GM21528 (cell line): ENCODE measurements around the gene NR0B2.
"Not testable (repeated sequence)": the region's sequence is repeated elsewhere in the genome, so short reads cannot be mapped to it uniquely, and the experiment has no call there.

ENCODE experiments used
- ATAC-seq: cut with Tn5 transposase; IDR thresholded peaks from one replicate; pipeline ENCODE4 v1.9.1; 2021; ENCODE audit warnings: mild to moderate bottlenecking, moderate library complexity; ENCODE audit not compliant: unreplicated experiment, low FRiP score

NR0B2 gene, protein sequence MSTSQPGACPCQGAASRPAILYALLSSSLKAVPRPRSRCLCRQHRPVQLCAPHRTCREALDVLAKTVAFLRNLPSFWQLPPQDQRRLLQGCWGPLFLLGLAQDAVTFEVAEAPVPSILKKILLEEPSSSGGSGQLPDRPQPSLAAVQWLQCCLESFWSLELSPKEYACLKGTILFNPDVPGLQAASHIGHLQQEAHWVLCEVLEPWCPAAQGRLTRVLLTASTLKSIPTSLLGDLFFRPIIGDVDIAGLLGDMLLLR

DNA sequence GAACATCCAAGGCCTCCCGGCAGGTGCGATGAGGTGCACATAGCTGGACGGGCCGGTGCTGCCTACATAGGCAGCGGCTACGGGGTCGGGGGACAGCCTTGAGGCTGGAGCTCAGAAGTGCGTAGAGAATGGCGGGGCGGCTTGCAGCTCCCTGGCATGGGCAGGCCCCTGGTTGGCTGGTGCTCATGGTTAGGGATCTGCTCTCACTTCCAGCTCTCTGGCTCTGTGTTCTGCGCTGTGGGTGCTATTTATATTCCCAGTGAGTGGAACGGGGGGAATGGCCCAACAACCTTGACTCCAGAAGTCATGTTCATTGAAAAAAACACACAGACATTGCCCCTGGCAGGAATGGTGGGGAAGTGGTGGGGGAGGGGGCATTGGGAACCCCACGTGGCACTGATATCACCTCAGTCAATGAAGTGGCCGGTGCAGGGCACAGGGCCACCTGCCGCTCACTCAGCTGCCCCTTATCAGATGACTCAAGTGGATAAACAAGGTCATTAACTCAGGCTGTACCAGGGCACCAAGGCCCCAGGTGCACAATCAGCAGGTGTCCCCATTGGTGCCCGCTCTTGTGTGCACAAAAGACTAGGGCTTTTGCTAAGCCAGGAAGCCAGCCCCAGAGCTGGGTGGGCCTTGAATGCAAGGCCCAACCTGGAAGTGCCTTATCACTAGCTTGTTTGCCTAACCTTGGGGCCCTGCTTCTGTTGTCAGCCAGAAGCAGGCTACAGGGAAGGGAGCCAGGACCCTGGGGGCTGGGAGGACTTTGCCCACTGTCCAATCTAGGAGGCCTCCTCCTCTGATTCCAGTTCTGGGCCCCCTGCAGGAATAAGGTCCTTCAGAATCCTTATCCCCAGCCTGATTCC lies at the start of gene NR0B2:
TSS of gene NR0B2 (minus strand) at position 222 of the 866 bp plus-strand sequence. CDS start at position 187, 35 bp downstream.
- no peak for ATAC-seq

DNA sequence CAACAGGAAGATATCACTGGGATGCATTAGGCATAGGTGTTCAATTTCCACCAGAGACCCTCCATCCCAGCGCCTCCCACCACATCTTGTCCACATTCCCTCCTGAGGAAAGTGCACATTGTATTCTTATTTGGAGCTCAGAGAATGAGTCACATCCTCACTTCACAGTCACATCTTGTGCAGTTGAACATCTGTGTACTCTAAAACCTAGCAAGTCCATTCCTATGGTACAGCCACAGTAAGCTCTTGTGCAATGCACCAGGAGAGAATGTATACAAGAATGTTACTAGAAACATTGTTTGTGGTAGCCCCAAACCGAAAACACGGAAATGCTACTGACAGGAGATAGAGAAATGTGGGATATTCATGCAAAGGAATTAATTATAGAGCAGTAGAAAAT lies 48.1 kb upstream of the NR0B2 start:
- no peak for ATAC-seq

DNA sequence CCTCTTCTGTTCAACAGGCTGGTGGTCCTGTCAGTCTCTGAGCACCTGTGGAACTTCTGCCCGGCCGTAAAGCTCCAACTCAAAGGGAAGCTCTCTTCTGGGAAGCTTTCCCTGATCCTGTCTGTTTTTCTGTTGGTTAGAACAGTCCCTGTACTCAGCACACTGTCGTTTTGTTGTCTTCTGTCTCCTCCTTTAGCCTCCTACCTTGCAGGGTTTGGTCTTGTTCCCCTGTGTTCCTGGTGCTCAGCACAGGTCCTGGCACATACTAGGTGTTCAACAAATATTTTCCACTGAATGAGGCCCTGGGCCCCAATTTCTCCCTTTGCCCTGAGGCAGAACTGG lies 46.8 kb upstream of the NR0B2 start:
- ATAC-seq, result no peak

DNA sequence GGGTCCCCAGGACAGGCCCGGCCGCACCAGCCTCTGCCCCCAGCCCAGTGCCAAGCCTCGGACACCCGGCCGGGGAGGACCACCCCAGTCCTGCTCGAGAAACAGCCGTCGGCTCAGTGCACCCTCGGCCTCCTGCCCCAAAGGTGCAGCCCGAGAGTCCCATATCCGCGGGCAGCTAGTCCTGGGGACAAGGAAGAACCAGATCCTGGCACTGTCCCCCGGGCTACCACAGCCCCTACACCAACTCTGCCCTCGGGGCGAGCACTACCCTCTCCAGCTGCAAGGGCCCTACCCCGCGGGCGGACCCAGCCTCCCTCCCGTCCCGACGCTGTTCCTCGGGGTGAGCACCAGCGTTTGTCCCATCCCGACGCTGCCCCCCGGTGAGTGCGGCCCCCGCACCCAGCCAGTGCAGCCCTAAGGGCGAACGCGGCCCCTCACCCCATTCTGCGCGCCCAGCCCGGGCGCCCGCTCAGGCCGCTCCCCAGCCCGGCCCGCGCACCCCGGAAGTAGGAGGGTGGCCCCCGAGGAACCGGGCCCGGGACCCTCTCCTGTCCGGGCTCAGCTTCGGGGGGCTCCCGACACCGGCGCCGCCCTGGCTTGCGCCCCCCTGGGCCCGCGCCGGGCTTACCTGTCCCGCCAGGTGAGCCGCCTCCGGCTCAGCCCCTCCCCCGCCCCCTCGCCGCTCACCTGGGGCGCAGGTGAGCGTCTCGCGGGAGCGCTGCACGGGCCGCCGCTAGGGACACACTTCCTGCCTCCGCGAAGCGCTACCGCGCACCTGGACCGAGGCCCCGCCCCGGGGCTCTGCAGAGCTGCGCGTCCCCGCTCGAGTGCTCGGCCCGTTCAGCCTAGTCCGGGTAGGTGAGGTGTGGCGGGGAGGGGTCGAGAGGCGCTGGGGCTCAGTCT lies 46.2 kb upstream of the NR0B2 start, which contains the start of gene KDF1:
TSS of gene KDF1 (minus strand) at position 747 of the 903 bp plus-strand sequence. CDS start 8,088 bp downstream, outside the sequence.
- no peak for ATAC-seq

DNA sequence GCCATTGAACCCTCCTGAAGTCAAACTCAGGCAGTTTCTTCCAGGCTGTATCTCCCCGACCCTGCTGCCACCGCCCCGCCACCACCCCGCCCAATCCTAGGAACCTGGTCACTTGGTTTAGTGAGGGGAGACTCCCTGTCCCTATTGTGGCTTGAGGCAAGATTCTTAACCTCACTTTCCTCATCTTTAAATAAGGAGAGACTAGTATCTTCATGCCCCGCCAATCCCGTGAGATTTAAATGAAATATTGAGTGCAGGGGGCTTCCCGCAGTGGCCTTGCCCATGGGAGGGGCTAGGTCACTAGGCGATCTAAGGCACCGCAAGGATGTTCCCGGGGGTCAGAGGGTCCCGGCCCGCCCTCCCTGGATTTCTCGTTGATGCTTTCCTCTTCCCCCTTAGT lies 45.5 kb upstream of the NR0B2 start:
- ATAC-seq, result no peak

DNA sequence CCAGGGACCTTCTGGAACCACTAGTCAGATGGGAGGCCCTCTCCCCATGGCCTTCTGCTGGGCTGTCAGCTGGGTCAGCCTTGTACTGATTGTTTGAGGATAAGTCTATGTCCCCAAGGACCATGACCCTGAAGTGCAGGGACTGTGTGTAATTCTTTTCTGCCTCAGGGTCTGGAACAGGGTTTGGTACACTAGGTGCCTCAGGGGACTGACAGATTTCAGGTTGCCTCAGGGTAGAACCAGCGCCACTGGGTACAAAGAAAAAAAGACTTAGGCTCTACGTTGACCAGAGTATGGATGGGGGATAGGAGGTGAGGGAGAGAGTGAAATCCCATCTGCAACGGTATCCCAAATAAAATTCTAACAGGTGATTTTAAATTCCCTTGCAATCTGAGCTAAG lies 43.5 kb upstream of the NR0B2 start:
- ATAC-seq, result no peak

DNA sequence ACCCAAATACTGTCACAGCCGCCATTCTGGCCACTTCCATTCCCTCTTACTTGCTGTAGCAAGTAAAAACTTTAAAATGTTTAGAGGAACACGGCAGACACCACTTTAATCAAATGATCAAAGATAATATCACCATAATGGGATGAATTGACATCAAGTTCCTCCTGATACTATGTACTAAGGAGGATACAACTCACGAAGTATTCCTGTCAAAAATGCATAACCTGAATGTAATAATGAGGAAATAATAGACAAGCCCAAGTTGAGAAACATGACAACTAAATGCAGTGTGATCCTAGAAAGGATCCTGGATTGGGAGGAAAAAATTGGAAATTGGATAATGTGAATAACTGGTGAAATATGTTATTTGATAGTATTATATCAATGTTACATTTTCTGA lies 42.5 kb upstream of the NR0B2 start:
- no peak for ATAC-seq

DNA sequence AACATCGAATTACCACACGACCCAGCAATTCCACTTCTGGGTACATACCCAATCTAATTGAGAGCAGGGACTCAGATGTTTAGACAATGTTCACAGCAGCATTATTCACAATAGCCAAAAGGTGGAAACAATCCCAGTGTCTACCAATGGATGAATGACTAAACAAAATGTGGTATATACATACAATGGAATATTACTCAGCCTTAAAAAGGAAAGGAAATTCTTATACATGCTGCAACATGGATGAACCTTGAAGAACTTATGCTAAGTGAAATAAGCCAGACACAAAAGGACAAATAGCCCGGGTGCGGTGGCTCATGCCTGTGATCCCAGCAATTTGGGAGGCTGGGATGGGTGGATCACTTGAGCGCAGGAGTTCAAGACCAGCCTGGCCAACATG lies 39.6 kb upstream of the NR0B2 start:
- no peak for ATAC-seq

DNA sequence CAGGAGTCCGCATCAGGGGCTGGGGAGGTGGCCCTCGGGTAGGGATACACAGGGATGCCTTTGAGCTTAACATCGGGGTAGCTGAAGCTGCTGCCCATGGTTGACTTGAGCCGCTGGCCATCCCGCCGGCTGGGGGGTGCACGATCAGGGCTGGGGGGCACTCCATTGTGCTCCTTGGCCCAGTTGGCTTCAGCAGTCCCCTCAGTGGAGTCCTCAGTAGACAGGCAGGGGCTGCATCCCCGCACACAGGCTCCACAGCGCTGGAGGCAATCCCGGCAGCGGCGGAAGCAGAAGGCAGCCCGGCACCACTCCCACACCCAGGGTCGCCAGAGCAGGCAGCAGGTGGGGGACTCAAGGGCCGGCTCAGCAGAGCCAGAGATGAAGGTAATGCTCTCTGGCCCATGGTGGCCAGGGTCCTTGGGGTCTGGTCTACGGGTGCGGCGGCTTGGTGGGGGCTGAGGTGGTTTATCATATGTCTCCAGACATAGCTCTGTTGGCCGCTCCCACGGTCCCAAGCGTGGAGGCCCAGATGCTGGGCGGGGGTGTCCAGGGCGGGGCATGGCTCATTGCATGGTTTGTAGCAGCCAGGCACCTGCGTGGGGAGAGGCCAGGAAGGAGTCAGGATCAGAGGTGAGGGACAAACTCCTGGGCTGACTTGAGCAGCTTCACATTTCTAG lies 38.2 kb upstream of the NR0B2 start:
- no peak for ATAC-seq

DNA sequence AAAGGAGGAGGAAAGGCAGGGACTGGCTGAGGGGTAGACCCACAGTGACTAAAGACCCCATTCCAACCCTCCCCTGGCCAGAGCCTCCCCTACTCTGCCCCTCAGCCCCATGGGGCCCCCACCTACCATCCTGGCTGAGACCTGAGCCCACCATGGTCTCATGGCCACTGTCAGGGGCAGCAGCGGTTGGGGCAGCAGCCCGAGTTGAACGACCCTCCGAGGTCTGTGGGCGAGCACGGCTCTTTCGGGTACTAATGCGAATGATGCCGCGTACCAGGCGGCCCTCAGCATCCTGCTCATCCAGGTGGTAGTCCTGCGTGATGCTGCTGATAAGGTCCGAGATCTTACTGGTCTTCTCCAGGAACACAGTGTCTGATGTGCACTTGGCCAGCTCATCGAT lies 37.4 kb upstream of the NR0B2 start:
- no peak for ATAC-seq

DNA sequence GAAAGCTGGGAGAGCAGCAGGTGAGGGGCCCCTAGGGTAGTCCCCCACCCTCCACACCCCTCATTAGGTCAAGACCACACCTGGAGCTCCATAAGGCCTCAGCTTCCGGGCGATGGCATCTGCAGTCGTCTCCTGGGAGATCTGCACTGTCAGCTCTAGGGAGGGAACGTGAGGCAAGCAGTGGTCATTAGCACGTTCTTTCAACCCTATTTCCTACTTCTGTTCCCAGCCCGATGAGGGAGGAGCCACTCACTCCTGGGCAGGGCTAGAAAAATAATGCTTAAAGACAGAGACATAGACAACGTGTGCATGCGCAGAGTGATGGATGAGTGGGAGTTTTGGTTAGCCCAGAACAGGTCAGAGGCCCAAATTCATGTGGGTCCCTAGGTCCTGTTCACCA lies 36.8 kb upstream of the NR0B2 start:
- ATAC-seq, result no peak

DNA sequence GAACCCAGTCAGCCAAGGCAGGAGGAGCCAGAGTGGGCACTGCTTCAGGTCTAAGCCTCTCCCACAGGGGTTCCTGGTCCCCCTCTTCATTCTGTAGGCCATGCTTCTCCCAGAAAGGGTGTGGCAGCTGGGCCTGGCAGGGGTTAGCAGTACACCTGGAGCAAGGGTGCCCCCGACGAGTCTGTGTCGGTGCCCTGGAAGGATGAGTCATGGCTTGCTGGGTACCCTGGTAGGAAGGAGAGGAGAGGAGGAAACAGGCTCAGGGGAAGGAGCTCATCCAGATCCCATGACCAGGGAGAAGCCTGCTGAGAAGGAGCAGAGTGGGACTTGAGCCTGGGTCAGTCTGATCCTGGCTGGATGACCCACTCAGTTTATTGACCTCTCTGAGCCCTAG lies 36.1 kb upstream of the NR0B2 start:
- no peak for ATAC-seq

DNA sequence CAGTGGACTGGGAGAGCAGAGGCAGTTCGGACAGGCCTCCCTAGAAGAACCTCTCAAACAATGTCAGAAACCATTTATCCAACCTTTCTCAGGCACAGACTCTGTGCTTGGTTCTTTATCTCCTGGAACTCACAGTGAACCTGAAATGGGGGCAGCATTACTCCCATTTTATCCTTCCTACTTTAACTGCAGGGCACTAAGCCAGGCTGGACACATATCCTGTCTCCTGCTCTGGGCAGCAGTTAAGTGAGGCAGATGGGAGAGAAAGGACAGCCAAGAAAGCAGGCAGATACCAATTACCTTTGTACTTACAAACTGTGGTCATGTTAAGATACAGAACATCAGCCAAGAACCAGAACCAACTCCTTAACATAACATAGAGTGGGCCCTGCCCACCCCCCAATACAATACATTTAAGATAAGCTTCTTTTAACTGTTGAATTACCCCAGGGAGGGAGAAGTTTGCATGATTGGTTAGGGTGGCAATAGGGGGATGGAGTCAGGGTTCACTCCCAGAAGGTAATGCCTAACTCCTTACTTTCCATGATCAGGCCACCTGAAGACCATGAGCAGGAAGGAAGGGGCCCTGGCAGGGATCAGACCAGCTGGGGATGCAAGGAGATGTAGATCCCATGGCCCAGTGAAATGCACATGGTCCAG lies 35.6 kb upstream of the NR0B2 start:
- no peak for ATAC-seq

DNA sequence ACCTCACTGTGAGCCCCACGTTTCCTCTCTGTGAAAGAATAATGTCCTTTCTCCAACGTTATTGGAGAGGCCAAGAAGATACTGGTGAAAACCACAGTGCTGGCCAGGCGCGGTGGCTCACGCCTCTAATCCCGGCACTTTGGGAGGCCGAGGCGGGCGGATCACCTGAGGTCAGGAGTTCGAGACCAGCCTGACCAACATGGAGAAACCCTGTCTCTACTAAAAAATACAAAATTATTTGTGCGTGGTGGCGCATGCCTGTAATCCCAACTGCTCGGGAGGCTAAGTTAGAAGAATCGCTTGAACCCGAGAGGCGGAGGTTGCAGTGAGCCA lies 34.9 kb upstream of the NR0B2 start:
- ATAC-seq, result not testable (repeated sequence)

DNA sequence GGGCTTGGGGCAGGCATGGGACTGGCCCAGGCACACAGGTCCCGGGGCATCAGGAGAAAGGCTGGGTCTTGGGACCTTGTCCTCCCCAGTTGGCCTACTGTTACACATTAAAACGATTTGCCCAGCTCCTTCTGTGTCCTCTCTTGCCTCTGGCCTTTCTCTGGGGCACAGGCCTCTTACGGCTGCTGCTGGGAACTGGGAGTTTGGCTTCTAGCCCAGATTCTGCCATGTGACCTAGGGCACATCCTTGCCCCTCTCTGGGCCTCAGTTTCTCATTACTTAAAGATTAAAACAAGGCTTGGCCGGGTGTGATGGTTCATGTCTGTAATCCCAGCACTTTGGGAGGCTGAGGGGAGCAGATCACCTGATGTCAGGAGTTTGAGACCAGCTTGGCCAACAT lies 32.5 kb upstream of the NR0B2 start:
- ATAC-seq, result no peak

DNA sequence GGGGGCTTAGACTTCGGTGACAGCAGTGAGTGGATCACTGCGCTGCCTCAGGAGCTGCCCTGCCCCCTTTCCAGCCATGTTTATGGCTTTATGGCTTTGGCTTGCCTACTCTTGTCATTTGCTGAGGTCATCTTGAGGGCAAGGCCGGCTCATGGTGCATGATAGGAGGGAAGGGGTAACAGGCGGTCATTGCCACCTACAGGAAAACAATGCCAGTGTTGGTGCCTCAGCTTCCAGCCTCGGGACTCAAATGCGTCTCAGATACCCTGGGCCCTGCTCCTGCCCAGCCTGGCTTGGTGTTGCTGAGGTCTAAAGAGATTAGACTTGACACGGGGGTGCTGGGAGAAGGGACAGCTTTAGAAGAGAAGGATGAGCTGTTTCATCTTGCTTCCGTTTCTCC lies 32.0 kb upstream of the NR0B2 start:
- ATAC-seq, result no peak

DNA sequence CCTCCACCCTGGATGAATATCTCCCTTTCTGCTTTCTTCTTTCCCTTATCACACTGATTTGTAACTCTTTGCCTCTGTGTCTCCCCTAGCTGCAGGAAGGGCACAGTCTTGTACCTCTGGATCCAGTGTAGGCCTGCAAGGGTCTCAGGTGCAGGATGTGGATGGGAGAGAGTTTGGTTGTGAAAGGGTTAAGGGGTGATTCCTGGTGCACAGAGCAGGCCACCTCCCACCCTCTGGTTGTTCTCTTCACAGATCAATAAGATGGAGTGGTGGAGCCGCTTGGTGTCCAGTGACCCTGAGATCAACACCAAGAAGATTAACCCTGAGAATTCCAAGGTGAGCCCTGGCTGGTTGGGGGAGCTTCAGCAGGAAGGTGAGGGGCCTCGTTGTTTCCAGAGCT lies 31.4 kb upstream of the NR0B2 start:
- ATAC-seq, result no peak

DNA sequence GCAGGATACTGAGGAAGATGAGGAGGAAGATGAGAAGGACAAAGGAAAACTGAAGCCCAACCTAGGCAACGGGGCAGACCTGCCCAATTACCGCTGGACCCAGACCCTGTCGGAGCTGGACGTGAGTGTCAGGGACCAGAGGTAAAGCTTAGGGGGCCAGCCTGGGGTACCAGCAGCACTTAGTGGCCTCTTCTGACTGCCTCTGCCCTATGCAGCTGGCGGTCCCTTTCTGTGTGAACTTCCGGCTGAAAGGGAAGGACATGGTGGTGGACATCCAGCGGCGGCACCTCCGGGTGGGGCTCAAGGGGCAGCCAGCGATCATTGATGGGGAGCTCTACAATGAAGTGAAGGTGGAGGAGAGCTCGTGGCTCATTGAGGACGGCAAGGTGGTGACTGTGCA lies 28.9 kb upstream of the NR0B2 start:
- ATAC-seq, result no peak

DNA sequence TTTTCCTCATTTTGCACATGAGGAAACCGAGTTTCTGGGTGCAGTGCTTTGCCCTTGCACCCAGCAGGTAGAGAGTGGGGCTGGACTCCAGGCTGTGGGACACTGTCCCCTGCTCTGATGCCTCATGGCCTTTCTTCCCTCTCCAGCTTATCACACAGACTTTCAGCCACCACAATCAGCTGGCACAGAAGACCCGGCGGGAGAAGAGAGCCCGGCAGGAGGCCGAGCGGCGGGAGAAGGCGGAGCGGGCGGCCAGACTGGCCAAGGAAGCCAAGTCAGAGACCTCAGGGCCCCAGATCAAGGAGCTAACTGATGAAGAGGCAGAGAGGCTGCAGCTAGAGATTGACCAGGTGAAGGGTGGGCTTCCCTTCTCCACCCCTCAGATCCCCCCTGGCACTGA lies 27.5 kb upstream of the NR0B2 start:
- no peak for ATAC-seq

DNA sequence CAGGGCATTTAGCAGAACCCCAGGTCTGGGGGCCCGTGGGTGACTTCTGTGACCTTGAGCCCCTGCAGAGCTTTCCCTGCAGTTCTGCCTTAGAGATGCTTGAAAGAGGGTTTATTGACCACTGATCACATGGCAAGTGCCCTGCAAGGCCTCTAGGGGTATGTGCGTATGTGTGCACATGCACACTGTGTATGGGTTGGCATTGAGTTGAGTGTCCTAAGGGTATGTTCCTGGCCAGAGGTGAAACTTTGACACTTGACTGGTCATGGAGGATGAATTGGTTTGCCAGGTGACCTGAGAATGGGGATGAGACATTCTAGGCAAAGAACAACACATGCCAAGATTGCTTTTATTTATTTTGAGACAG lies 24.9 kb upstream of the NR0B2 start:
- no peak for ATAC-seq
